ENCODE measurements around the gene CYP3A5.

CYP3A5 gene

DNA sequence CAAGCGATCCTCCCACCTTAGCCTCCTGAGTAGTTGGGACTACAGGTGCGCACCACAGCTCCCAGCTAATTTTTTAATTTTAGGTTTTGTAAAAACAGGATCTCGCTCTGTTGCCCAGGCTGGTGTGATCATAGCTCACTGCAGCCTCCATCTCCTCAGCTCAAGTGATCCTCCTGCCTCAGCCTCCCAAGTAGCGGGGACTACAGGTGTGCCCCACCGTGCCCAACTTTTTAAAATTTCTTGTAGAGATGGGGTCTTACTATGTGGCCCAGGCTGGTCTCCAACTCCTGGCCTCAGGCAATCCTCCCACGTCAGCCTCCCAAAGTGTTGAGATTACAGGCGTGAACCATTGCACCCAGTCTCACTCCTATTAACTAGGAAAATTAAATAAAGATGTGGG lies 74.3 kb downstream of the CYP3A5 start:
- no peak for DNase-seq

DNA sequence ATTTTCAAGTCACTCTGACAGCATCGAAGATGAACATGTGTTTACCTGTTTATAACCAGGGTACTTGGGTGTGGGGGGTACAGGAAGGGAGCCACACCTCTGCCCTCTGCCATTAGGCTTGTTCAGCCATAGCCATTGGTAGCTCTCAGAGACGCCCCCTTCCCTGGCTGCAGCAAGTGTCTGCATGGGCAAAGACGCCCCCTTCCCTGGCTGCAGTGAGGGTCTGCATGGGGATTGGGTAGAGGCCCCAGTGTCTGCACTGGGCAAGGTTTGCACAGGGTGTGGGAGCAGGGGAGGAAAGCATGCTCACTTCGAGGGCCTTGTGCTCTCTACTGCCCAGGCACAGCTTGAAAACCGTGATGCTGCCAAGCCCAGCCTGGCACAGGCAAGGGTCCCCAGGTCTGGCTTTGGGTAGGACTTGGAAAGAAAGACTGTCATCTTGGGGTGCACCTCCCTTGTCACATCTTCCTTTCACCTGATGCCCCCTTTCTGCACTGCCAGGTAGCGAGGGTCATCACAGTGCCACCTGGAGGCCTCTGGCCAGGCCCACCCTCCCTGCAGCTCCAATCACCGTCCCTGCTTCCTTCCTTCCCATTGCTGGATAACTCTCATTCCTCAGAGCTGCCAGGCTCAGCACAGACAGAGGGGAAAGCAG lies 78.0 kb downstream of the CYP3A5 start:
- no peak for DNase-seq

DNA sequence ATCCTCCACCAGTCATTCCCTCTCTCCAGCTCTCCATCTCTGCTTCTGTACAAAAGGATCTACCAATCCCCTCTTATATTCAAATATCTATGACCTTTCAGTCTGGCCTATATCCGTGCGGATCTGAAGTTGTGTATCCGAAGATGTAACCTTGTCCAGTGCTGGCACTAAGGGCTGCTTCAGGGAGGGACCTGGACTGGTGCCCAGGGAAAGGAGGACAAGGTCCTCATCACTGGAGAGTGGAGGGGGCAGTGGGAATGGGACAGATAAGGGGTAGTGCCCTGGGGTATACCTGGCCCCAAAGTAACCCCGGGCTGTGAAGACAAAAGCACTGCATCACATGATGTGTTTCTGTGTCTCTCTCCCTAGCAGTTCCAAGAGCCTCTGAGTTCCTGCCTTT lies 80.0 kb downstream of the CYP3A5 start:
- DNase-seq = no peak
